HCT116 (cell line): Measurements from ENCODE around the gene MAMSTR. TPM values are rescaled to one million over a fixed set of nuclear protein-coding genes. Genes with fewer than 3 reads are reported as not detected.

ENCODE experiments used
- ATAC-seq: fragments of 200-7000 bp; cut with Tn5 transposase; 2 replicates; pipeline ENCODE4 v1.9.1; 2020; ENCODE audit warnings: mild to moderate bottlenecking, moderate library complexity
- BruUV-seq: library from RNA; stranded (reverse); fragments of 400-500 nt; replicated peaks from 2 replicates; lab custom pipeline; 2021; lab: Mats Ljungman, UMichigan
- CTCF ChIA-PET: fragments of 300-600 bp; sonication (Branson Sonifier 250); formaldehyde crosslinking; loops from one replicate; lab custom pipeline; 2021; ENCODE audit warnings: antibody characterized with exemption; lab: Charles Lee
- POLR2A ChIA-PET: fragments of 300-600, 350-600 bp; sonication (Branson Sonifier 250); formaldehyde crosslinking; loops from one replicate; lab custom pipeline; 2021; ENCODE audit warnings: antibody characterized with exemption; lab: Charles Lee
- RAD21 ChIA-PET, 2 experiments: fragments of 300-600 bp; sonication (Branson Sonifier 250); formaldehyde crosslinking; loops; one replicate each; lab custom pipeline; 2023; ENCODE audit warnings: low total read pairs in 2 of 2; ENCODE audit not compliant: uncharacterized antibody in 2 of 2, unreplicated experiment in 2 of 2, low non-redundant PET in 1 of 2; lab: Charles Lee
- DNase-seq: peaks from one replicate; pipeline ENCODE4 v3.0.0-alpha.2; 2010; ENCODE audit warnings: low read depth, low spot score
- H2AFZ ChIP-seq: fragments of 200-600 bp; shearing (Covaris generic), sonication (generic); 2 replicates; pipeline ENCODE4 v1.6.1; 2017; ENCODE audit warnings: low read depth, mixed run types, mixed read lengths, antibody characterized with exemption, low read length; ENCODE audit not compliant: poor library complexity, severe bottlenecking
- H3K27ac ChIP-seq: 2 replicates; pipeline ENCODE4 v1.5.1; 2012; ENCODE audit warnings: low read depth, low read length
- H3K27me3 ChIP-seq: fragments of 200-600 bp; sonication (generic); 2 replicates; pipeline ENCODE4 v1.6.1; 2016; ENCODE audit warnings: mixed run types, low read length, mixed read lengths; ENCODE audit not compliant: insufficient read depth
- H3K36me3 ChIP-seq, 2 experiments: fragments of 200-500 bp in 1 of 2; fragments of 200-600 bp in 1 of 2; sonication (Bioruptor generic) in 1 of 2; sonication (generic) in 1 of 2; 2 replicates each; pipeline versions ENCODE4 v1.5.1 to v1.6.1; 2014 to 2016; ENCODE audit warnings: low read length in 2 of 2, inconsistent platforms in 1 of 2, mixed read lengths in 1 of 2, mixed run types in 1 of 2; ENCODE audit not compliant: insufficient read depth in 2 of 2, control insufficient read depth in 1 of 2
- H3K4me1 ChIP-seq, 2 experiments: fragments of 200-600 bp in 1 of 2; sonication (generic) in 1 of 2; 2 replicates each; pipeline versions ENCODE4 v1.5.1 to v1.6.1; 2012 to 2017; ENCODE audit warnings: low read length in 2 of 2, inconsistent platforms in 1 of 2, mild to moderate bottlenecking in 1 of 2, mixed read lengths in 1 of 2, mixed run types in 1 of 2, moderate library complexity in 1 of 2; ENCODE audit not compliant: insufficient read depth in 2 of 2, control insufficient read depth in 1 of 2
- H3K4me2 ChIP-seq: fragments of 200-600 bp; sonication (generic); 2 replicates; pipeline ENCODE4 v1.6.1; 2017; ENCODE audit warnings: mixed run types, low read length, mixed read lengths
- H3K4me3 ChIP-seq, 2 experiments: fragments of 200-600 bp in 1 of 2; sonication (generic) in 1 of 2; replicated peaks in 1 of 2; 2 replicates each; pipeline ENCODE4 v1.5.1; 2011 to 2016; ENCODE audit warnings: low read length in 2 of 2, control low read depth in 1 of 2, low read depth in 1 of 2, mild to moderate bottlenecking in 1 of 2, mixed read lengths in 1 of 2, mixed run types in 1 of 2
- H3K79me2 ChIP-seq: fragments of 200-600 bp; sonication (generic); 2 replicates; pipeline ENCODE4 v1.6.1; 2017; ENCODE audit warnings: mild to moderate bottlenecking, mixed run types, low read length, moderate library complexity, mixed read lengths; ENCODE audit not compliant: insufficient read depth
- H3K9ac ChIP-seq: fragments of 200-600 bp; sonication (generic); 2 replicates; pipeline ENCODE4 v1.6.1; 2016; ENCODE audit warnings: low read length, mixed read lengths
- H3K9me2 ChIP-seq: fragments of 200-600 bp; sonication (generic), shearing (Covaris generic); 2 replicates; pipeline ENCODE4 v1.6.1; 2017; ENCODE audit warnings: mixed run types, mild to moderate bottlenecking, moderate library complexity; ENCODE audit not compliant: insufficient read depth
- H3K9me3 ChIP-seq, 2 experiments: fragments of 200-500 bp in 1 of 2; fragments of 200-600 bp in 1 of 2; sonication (Bioruptor generic) in 1 of 2; sonication (generic) in 1 of 2; 2 replicates each; pipeline ENCODE4 v1.6.1; 2014 to 2017; ENCODE audit warnings: low read length in 2 of 2, mixed read lengths in 2 of 2, inconsistent platforms in 1 of 2, low read depth in 1 of 2, mild to moderate bottlenecking in 1 of 2, mixed run types in 1 of 2, moderate library complexity in 1 of 2; ENCODE audit not compliant: control insufficient read depth in 1 of 2, insufficient read depth in 1 of 2
- H4K20me1 ChIP-seq: fragments of 200-600 bp; sonication (generic), shearing (Covaris generic); 2 replicates; pipeline ENCODE4 v1.6.1; 2017; ENCODE audit warnings: mixed run types, mild to moderate bottlenecking, moderate library complexity; ENCODE audit not compliant: insufficient read depth
- CBX3 ChIP-seq: IDR thresholded peaks from 2 replicates; pipeline ENCODE4 v1.6.1; 2012; ENCODE audit warnings: low read depth
- CEBPB ChIP-seq: IDR thresholded peaks from 2 replicates; pipeline ENCODE4 v1.6.1; 2012; ENCODE audit warnings: low read depth
- CTCF ChIP-seq, 3 experiments: fragments of 200-600 bp in 1 of 3; sonication (generic) in 1 of 3; IDR thresholded peaks in 2 of 3; conservative IDR thresholded peaks in 1 of 3; 2 replicates each; pipeline ENCODE4 v1.5.1; 2012 to 2017; ENCODE audit warnings: low read depth in 2 of 3, low read length in 2 of 3, antibody characterized with exemption in 1 of 3, borderline replicate concordance in 1 of 3, control low read depth in 1 of 3, mild to moderate bottlenecking in 1 of 3, mixed read lengths in 1 of 3, mixed run types in 1 of 3, moderate library complexity in 1 of 3; ENCODE audit not compliant: insufficient read depth in 1 of 3
- EGR1 ChIP-seq: IDR thresholded peaks from 2 replicates; pipeline ENCODE4 v1.6.1; 2012; ENCODE audit warnings: low read depth
- ELF1 ChIP-seq: IDR thresholded peaks from 2 replicates; pipeline ENCODE4 v1.6.1; 2012; ENCODE audit warnings: low read depth, borderline replicate concordance
- EZH2 ChIP-seq: fragments of 200-600 bp; sonication (generic); IDR thresholded peaks from 2 replicates; pipeline ENCODE4 v1.6.1; 2017; ENCODE audit warnings: antibody characterized with exemption, mixed run types
- EZH2phosphoT487 ChIP-seq: fragments of 200-600 bp; IDR thresholded peaks from 2 replicates; pipeline ENCODE4 v1.6.1; 2018; ENCODE audit warnings: antibody characterized with exemption, borderline replicate concordance
- POLR2AphosphoS5 ChIP-seq: IDR thresholded peaks from 2 replicates; pipeline ENCODE4 v1.6.1; 2011; ENCODE audit warnings: mild to moderate bottlenecking, low read depth, low read length, moderate library complexity
- RAD21 ChIP-seq: IDR thresholded peaks from 2 replicates; pipeline ENCODE4 v1.6.1; 2012; ENCODE audit warnings: low read depth, mild to moderate bottlenecking
- TCF7L2 ChIP-seq: IDR thresholded peaks from 2 replicates; pipeline ENCODE4 v1.7.0; 2011; ENCODE audit warnings: borderline replicate concordance, inconsistent platforms; ENCODE audit not compliant: insufficient read depth, insufficient read length; ENCODE audit errors: extremely low read depth
- ZFX ChIP-seq: fragments of 450-650 bp; IDR thresholded peaks from 2 replicates; pipeline ENCODE4 v1.6.1; 2017
- intact Hi-C: fragments of 100-400 bp; cut with micrococcal nuclease; formaldehyde crosslinking; loops from 2 replicates; pipeline ENCODE4 v1.10.0; 2022
- total RNA-seq: library from RNA; stranded (reverse); gene quantifications from one replicate; pipeline ENCODE4 v1.2.1, GENCODE V29; 2021; ENCODE audit not compliant: unreplicated experiment

Gene MAMSTR
- total RNA-seq, 1 experiment from 2014 or later = 1.3 TPM

- Histone ChIP-seq H3K9ac (no peak overlapping the region), H3K36me3 (no peaks in the 10 kb centered on the region), H3K4me3 (no peak overlapping the region), H4K20me1 (no peaks in the 10 kb centered on the region), H3K79me2 (no peaks in the 10 kb centered on the region), H3K9me3 (no peaks in the 10 kb centered on the region), H3K9me2 (no peaks in the 10 kb centered on the region), H3K27ac (no peak overlapping the region), H3K27me3 (no peaks in the 10 kb centered on the region), H2AFZ (no peak overlapping the region), H3K4me2 (no peak overlapping the region), H3K4me1 (peaks cover 3 to 12% of the 10 kb centered on the region in 2 experiments; a peak in 3 of 4 replicates)
- DNase-seq = no peak
- POLR2A ChIA-PET = no interaction called here
- BruUV-seq = no TSS peak
- TF ChIP-seq RAD21 (no peak), TCF7L2 (no peak), ELF1 (no peak), CBX3 (no peak), CEBPB (no peak), POLR2AphosphoS5 (no peak), EZH2phosphoT487 (no peak)
- RAD21 ChIA-PET = no interaction called here
- CTCF ChIA-PET = no interaction called here
- intact Hi-C loops = no loop called here
- ATAC-seq = no peak
Observed at GRCh38 chr19:48671446-48671995, 48.0 kb downstream of the MAMSTR start.

- H3K9me2 ChIP-seq = no peaks in the 10 kb centered on the region
- H3K79me2 ChIP-seq = no peaks in the 10 kb centered on the region
- peaks cover 3 to 12% of the 10 kb centered on the region in 2 experiments; a peak in 3 of 4 replicates for H3K4me1 ChIP-seq
- H3K9ac ChIP-seq = no peak overlapping the region
- H2AFZ ChIP-seq = no peak overlapping the region
- H3K4me3 ChIP-seq = no peak overlapping the region
- ChIA-PET CTCF (no interaction called here), POLR2A (no interaction called here), RAD21 (no interaction called here)
- ATAC-seq = no peak
- no peaks in the 10 kb centered on the region for H4K20me1 ChIP-seq
- H3K27me3 ChIP-seq = no peaks in the 10 kb centered on the region
- H3K9me3 ChIP-seq = no peaks in the 10 kb centered on the region
- H3K4me2 ChIP-seq = no peak overlapping the region
- H3K36me3 ChIP-seq = no peaks in the 10 kb centered on the region
- no peak for DNase-seq
- TF ChIP-seq ELF1 = no peak
- TF ChIP-seq CTCF (IDR thresholded peaks at IDR 0.05 in 2 of 3, conservative IDR thresholded peaks at IDR 0.05 in 1 of 3; ENCODE audit: borderline replicate concordance in 1 of 3, insufficient read depth in 1 of 3, low read depth in 2 of 3, low read length in 2 of 3) = no peak
- no peak for TF ChIP-seq POLR2AphosphoS5
- TF ChIP-seq ZFX = no peak
- TF ChIP-seq TCF7L2 = no peak
- no peak for TF ChIP-seq CEBPB
- no peak for TF ChIP-seq EGR1
- no peak for TF ChIP-seq EZH2
- no peak for TF ChIP-seq RAD21
- no peak overlapping the region for H3K27ac ChIP-seq
- intact Hi-C loops = no loop called here
- no TSS peak for BruUV-seq
Observed at GRCh38 chr19:48670699-48671445, 48.7 kb downstream of the MAMSTR start.
